Cardiac muscle cell (in vitro differentiated cells and primary cell): Measurements from ENCODE around the gene B9D2. TPM values are rescaled to one million over a fixed set of nuclear protein-coding genes. Genes with fewer than 3 reads are reported as not detected.
"Not testable (repeated sequence)": the region's sequence is repeated elsewhere in the genome, so short reads cannot be mapped to it uniquely, and the experiment has no call there.

Experiments
- DNase-seq, 2 donors: peaks; one replicate each; pipeline versions ENCODE4 v3.0.0 to v3.0.0-alpha.2; 2010 to 2017; ENCODE audit warnings: low read depth in 1 of 2, low spot score in 1 of 2
- H3K27ac ChIP-seq: fragments of 200-600 bp; sonication (generic); 2 replicates; pipeline ENCODE4 v1.5.1; 2016
- H3K27me3 ChIP-seq: fragments of 200-600 bp; sonication (generic); 2 replicates; pipeline ENCODE4 v1.6.0; 2016; ENCODE audit warnings: control low read depth
- H3K36me3 ChIP-seq: fragments of 200-600 bp; sonication (generic); 2 replicates; pipeline ENCODE4 v1.5.1; 2016; ENCODE audit warnings: control low read depth
- H3K4me1 ChIP-seq: fragments of 200-600 bp; sonication (generic); 2 replicates; pipeline ENCODE4 v1.8.1; 2017; ENCODE audit warnings: low read depth, mild to moderate bottlenecking, mixed run types
- H3K4me3 ChIP-seq: fragments of 200-600 bp; sonication (generic); 2 replicates; pipeline ENCODE4 v1.5.1; 2016; ENCODE audit warnings: mild to moderate bottlenecking
- H3K9me3 ChIP-seq: fragments of 200-600 bp; sonication (generic); 2 replicates; pipeline ENCODE4 v1.5.1; 2017; ENCODE audit warnings: low read depth, mild to moderate bottlenecking, control low read depth
- polyA plus RNA-seq: library from polyadenylated mRNA; unstranded; fragments of >200 nt; fragmentation: Nextera tagmentation; extraction: Ambion mirVana; gene quantifications from 2 replicates; pipeline ENCODE4 v1.2.1, GENCODE V29; 2016
- total RNA-seq: library from RNA; depleted of rRNA; stranded (reverse); fragments of >200 nt; gene quantifications from 2 replicates; pipeline ENCODE4 v1.2.3, GENCODE V29; 2016
- TF ChIP-seq, protein P1 (sequence below): IDR thresholded peaks from 2 replicates; pipeline ENCODE4 v1.5.1; 2012; ENCODE audit warnings: low read depth, mild to moderate bottlenecking, low read length

The B9D2 gene
- total and polyA plus RNA-seq, 2 experiments from 2014 or later, result 5.3 to 10.8 TPM

DNA sequence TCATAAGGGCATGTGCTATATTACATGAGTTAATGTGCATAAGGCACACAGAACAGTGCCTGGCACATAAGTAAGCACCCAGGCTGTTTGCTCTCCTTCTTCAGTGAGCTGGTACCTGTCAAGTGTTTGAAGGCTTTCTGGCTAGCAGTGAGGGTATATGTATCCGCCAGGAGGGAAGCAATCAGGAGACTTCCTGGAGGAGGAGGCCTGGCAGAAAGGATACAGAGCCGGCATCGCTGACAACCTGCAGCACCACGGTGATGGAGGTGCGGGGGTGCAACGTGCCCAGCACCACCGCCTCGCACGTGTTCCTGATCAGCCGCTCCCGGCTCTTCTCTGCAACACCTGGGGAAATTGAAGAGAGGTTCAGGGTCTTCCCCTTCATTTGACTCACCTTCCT is 27.7 kb upstream of the B9D2 start:
- Histone ChIP-seq H3K36me3 (peaks cover 3% of the 10 kb centered on the region), H3K4me3 (no peak overlapping the region), H3K4me1 (no peaks in the 10 kb centered on the region), H3K27me3 (no peaks in the 10 kb centered on the region), H3K27ac (no peak overlapping the region), H3K9me3 (no peaks in the 10 kb centered on the region)
- TF ChIP-seq, protein P1, sequence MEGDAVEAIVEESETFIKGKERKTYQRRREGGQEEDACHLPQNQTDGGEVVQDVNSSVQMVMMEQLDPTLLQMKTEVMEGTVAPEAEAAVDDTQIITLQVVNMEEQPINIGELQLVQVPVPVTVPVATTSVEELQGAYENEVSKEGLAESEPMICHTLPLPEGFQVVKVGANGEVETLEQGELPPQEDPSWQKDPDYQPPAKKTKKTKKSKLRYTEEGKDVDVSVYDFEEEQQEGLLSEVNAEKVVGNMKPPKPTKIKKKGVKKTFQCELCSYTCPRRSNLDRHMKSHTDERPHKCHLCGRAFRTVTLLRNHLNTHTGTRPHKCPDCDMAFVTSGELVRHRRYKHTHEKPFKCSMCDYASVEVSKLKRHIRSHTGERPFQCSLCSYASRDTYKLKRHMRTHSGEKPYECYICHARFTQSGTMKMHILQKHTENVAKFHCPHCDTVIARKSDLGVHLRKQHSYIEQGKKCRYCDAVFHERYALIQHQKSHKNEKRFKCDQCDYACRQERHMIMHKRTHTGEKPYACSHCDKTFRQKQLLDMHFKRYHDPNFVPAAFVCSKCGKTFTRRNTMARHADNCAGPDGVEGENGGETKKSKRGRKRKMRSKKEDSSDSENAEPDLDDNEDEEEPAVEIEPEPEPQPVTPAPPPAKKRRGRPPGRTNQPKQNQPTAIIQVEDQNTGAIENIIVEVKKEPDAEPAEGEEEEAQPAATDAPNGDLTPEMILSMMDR, result no peak
- DNase-seq, result no peak

GRCh38 chr19:41386442-41386841 is 22.5 kb upstream of the B9D2 start:
- Histone ChIP-seq H3K36me3 (peaks cover 3% of the 10 kb centered on the region), H3K4me1 (no peaks in the 10 kb centered on the region)
- DNase-seq, result peak in 1 of 2 donors; percentile 75

GRCh38 chr19:41384351-41384750 is 20.4 kb upstream of the B9D2 start:
- H3K4me3 ChIP-seq, result no peak overlapping the region
- no peak overlapping the region for H3K27ac ChIP-seq
- no peaks in the 10 kb centered on the region for H3K9me3 ChIP-seq
- H3K36me3 ChIP-seq, result peaks cover 2% of the 10 kb centered on the region
- no peaks in the 10 kb centered on the region for H3K27me3 ChIP-seq
- no peak for DNase-seq
- TF ChIP-seq, protein P1, result no peak
- no peaks in the 10 kb centered on the region for H3K4me1 ChIP-seq

More at GRCh38 chr19:41386442-41386841, 22.5 kb upstream of the B9D2 start:
- H3K9me3 ChIP-seq, result no peaks in the 10 kb centered on the region
- no peak overlapping the region for H3K4me3 ChIP-seq
- H3K27ac ChIP-seq, result no peak overlapping the region
- TF ChIP-seq, protein P1, result no peak
- H3K27me3 ChIP-seq, result no peaks in the 10 kb centered on the region

GRCh38 chr19:41381536-41381935 is 17.6 kb upstream of the B9D2 start:
- H3K9me3 ChIP-seq, H3K4me3 ChIP-seq, DNase-seq, H3K27ac ChIP-seq, H3K4me1 ChIP-seq, H3K36me3 ChIP-seq, H3K27me3 ChIP-seq: not testable (repeated sequence)

GRCh38 chr19:41377977-41378709 is 14.2 kb upstream of the B9D2 start:
- Histone ChIP-seq H3K36me3 (no peaks in the 10 kb centered on the region), H3K27me3 (no peaks in the 10 kb centered on the region), H3K4me3 (no peak overlapping the region), H3K4me1 (no peaks in the 10 kb centered on the region), H3K9me3 (no peaks in the 10 kb centered on the region), H3K27ac (peak overlapping the region; percentile 23)
- TF ChIP-seq, protein P1, result peak; percentile 10
- peak in 1 of 2 donors; percentile 31 for DNase-seq

- peak overlapping the region; percentile 58 for H3K4me3 ChIP-seq
Observed at GRCh38 chr19:41376998-41377365, 13.0 kb upstream of the B9D2 start.

More at GRCh38 chr19:41376998-41377365, 13.0 kb upstream of the B9D2 start:
- no peak overlapping the region for H3K27ac ChIP-seq
- H3K27me3 ChIP-seq, result no peaks in the 10 kb centered on the region
- H3K9me3 ChIP-seq, result no peaks in the 10 kb centered on the region
- DNase-seq, result no peak
- H3K4me1 ChIP-seq, result no peaks in the 10 kb centered on the region
- no peaks in the 10 kb centered on the region for H3K36me3 ChIP-seq
- TF ChIP-seq, protein P1, result no peak
